HFFc6 (cell line): ENCODE measurements around the gene PIAS3. TPM values are rescaled to one million over a fixed set of nuclear protein-coding genes. Genes with fewer than 3 reads are reported as not detected.

ENCODE experiments used
- DNase-seq: peaks from one replicate; pipeline ENCODE4 v3.0.0-alpha.2; 2018
- H3K27ac Mint-ChIP-seq: 2 replicates; pipeline ENCODE4 v1.8.0; 2020; ENCODE audit warnings: mild to moderate bottlenecking, mixed read lengths
- H3K27me3 Mint-ChIP-seq: 2 replicates; pipeline ENCODE4 v1.8.0; 2021; ENCODE audit warnings: mild to moderate bottlenecking, moderate library complexity, mixed read lengths; ENCODE audit not compliant: insufficient read depth
- H3K36me3 Mint-ChIP-seq: 2 replicates; pipeline ENCODE4 v1.8.0; 2021; ENCODE audit warnings: low read depth, mixed read lengths
- H3K4me1 Mint-ChIP-seq: 2 replicates; pipeline ENCODE4 v1.8.0; 2020; ENCODE audit warnings: low read depth, mixed read lengths
- H3K4me3 Mint-ChIP-seq: 2 replicates; pipeline ENCODE4 v1.8.0; 2020; ENCODE audit warnings: mild to moderate bottlenecking, moderate library complexity, mixed read lengths
- H3K9me3 Mint-ChIP-seq: 2 replicates; pipeline ENCODE4 v1.8.0; 2020; ENCODE audit warnings: mild to moderate bottlenecking, mixed read lengths
- microRNA-seq: library from miRNA; unstranded; fragments of <30 nt; microRNA quantifications from one replicate; pipeline ENCODE4, GENCODE V29; 2019
- total RNA-seq, 6 experiments: library from RNA; stranded (reverse); fragmentation: NEBNext Ultra II Directional; extraction: Animal tissue kit (Norgen Biotek cat#: 25700); gene quantifications; 2 replicates in 1 of 6; 3 replicates in 5 of 6; pipeline ENCODE4 v1.2.3, GENCODE V29; 2021
- TF ChIP-seq, protein P1 (sequence below): fragments of 200-600 bp; sonication (generic); IDR thresholded peaks from 2 replicates; pipeline ENCODE4 v1.5.0; 2021; ENCODE audit warnings: antibody characterized with exemption, mild to moderate bottlenecking

Gene PIAS3
- total RNA-seq, 6 experiments from 2014 or later: 45.2 to 53.8 (median 51.6) TPM

DNA sequence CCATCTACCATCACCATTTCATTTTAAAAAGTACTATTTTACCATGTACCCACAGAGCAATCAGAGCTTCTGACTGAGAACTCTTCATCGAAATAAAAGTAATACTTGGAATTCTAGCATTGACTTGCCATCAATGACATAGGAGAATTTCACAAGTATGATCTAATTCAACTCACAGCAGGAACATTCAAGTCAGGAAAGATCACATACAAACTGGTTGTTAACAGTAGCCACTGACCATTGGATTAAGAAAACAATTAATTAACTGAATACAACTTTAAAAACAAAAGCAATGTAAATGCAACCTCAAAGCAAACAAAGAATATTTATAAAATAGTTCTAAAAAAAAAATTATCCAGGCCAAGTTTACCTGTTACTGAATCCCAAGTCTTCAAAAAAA, 53.8 kb downstream of the PIAS3 start:
- Mint-ChIP-seq H3K9me3 (no peaks in the 10 kb centered on the region), H3K4me3 (no peak overlapping the region), H3K27me3 (no peaks in the 10 kb centered on the region), H3K4me1 (peaks cover 65% of the 10 kb centered on the region), H3K36me3 (peaks cover 15% of the 10 kb centered on the region), H3K27ac (no peak overlapping the region)
- DNase-seq: no peak
- TF ChIP-seq, protein P1, sequence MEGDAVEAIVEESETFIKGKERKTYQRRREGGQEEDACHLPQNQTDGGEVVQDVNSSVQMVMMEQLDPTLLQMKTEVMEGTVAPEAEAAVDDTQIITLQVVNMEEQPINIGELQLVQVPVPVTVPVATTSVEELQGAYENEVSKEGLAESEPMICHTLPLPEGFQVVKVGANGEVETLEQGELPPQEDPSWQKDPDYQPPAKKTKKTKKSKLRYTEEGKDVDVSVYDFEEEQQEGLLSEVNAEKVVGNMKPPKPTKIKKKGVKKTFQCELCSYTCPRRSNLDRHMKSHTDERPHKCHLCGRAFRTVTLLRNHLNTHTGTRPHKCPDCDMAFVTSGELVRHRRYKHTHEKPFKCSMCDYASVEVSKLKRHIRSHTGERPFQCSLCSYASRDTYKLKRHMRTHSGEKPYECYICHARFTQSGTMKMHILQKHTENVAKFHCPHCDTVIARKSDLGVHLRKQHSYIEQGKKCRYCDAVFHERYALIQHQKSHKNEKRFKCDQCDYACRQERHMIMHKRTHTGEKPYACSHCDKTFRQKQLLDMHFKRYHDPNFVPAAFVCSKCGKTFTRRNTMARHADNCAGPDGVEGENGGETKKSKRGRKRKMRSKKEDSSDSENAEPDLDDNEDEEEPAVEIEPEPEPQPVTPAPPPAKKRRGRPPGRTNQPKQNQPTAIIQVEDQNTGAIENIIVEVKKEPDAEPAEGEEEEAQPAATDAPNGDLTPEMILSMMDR: no peak

DNA sequence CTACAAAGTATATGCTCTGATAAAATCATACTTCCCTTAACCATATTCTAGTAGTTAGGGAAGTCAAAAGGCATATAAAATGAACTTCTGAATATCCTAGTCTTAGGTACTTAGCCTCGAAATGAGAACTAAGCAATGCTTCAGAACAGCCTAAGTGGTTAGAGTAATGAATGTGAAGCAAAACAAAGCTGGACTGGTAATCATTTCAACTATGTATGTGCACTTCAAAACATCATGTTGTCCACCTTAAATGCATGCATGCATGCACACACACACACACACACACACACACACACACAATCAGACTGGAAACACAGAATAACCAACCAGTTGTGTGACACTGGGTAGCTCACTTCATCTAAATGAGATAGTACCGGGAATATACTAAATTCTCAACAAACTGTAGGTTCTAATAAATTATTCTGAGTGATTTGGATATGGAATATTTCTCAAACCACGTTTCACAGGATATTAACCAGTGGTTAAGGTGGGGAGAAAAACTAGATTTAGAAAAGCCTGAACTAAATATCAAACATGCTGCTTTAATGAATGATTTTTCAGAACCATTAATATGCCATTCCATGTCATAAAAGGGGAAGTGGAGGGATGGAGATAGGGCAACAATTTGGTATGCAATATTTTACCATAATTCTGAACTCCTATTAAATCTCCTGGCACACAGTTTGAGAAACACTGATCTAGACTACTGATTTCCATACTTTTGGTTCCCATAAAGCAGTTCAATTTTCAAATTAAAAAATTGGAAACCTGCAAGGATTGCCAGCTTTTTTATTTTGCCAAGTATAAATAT, 54.4 kb downstream of the PIAS3 start:
- H3K36me3 Mint-ChIP-seq: peaks cover 22% of the 10 kb centered on the region
- TF ChIP-seq, protein P1: no peak
- no peak overlapping the region for H3K27ac Mint-ChIP-seq
- H3K27me3 Mint-ChIP-seq: no peaks in the 10 kb centered on the region
- no peaks in the 10 kb centered on the region for H3K9me3 Mint-ChIP-seq
- peaks cover 72% of the 10 kb centered on the region for H3K4me1 Mint-ChIP-seq
- H3K4me3 Mint-ChIP-seq: no peak overlapping the region
- no peak for DNase-seq

DNA sequence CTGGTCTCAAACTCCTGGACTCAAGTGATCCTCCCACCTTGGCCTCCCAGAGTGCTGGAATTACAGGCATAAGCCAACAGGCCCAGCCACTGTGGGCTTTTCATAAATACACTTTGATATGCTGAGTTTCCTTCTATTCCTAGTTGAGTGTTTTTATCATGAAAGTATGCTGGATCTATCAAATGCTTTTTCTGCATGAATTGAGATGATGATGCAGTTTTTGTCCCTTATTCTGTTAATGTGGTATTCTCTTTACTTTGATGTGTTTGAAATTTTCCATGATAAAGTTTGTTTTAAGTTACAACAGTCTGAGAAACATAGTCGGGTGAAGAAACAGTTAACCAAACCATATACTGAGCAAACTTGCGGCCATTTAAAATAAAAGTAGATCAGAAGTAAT, 59.1 kb downstream of the PIAS3 start:
- Mint-ChIP-seq H3K4me3 (no peak overlapping the region), H3K27ac (no peak overlapping the region), H3K36me3 (peaks cover 62% of the 10 kb centered on the region), H3K27me3 (no peaks in the 10 kb centered on the region), H3K4me1 (peaks cover 49% of the 10 kb centered on the region), H3K9me3 (peaks cover 22% of the 10 kb centered on the region)
- DNase-seq: no peak
- TF ChIP-seq, protein P1: no peak

Small RNAs within 50 kb of the gene (microRNA-seq; reads per million reads assigned to microRNA genes)
- not detected for gene MIR6736

Other genes with a start within 250 kb of the PIAS3 start
- 1 to 10 TPM in 2 of 6 experiments, under 1 TPM in 4; 0.50 to 1.5 (median 0.88) TPM for gene PDZK1, start 151.7 kb downstream of the PIAS3 start, total RNA-seq
- not detected for gene CD160, start 139.6 kb downstream of the PIAS3 start, total RNA-seq
- gene RNF115, start 35.0 kb downstream of the PIAS3 start, total RNA-seq: 10 to 100 TPM; 14.0 to 23.0 (median 21.2) TPM
- gene POLR3C, start 34.9 kb downstream of the PIAS3 start, total RNA-seq: 10 to 100 TPM; 31.4 to 39.1 (median 35.1) TPM
- 1 to 10 TPM; 2.4 to 4.5 (median 3.6) TPM for gene NUDT17, start 13.5 kb downstream of the PIAS3 start, total RNA-seq
- gene ANKRD35, start 26.8 kb upstream of the PIAS3 start, total RNA-seq: 1 to 10 TPM in 4 of 6 experiments, under 1 TPM in 2; 0.75 to 2.0 (median 1.1) TPM
- gene ITGA10, start 51.0 kb upstream of the PIAS3 start, total RNA-seq: 1 to 10 TPM in 4 of 6 experiments, under 1 TPM in 2; 0.78 to 1.3 (median 1.0) TPM
- 10 to 100 TPM; 30.3 to 41.1 (median 35.6) TPM for gene PEX11B, start 59.6 kb upstream of the PIAS3 start, total RNA-seq
- gene RBM8A, start 68.4 kb upstream of the PIAS3 start, total RNA-seq: 100 to 1,000 TPM; 135 to 166 (median 157) TPM
- gene LIX1L, start 98.9 kb upstream of the PIAS3 start, total RNA-seq: 10 to 100 TPM; 51.0 to 59.6 (median 56.1) TPM
- 10 to 100 TPM in 3 of 6 experiments, 1 to 10 TPM in 3; 8.1 to 14.9 (median 10.2) TPM for gene ANKRD34A, start 105.5 kb upstream of the PIAS3 start, total RNA-seq
- gene POLR3GL, start 105.6 kb upstream of the PIAS3 start, total RNA-seq: 10 to 100 TPM; 23.5 to 29.3 (median 26.2) TPM
- 10 to 100 TPM; 49.2 to 78.0 (median 59.5) TPM for gene TXNIP, start 137.5 kb upstream of the PIAS3 start, total RNA-seq
- not detected for gene HJV, start 162.7 kb upstream of the PIAS3 start, total RNA-seq